Keratinocyte (primary cell): ENCODE results near the gene ZCRB1.

ENCODE experiments used
- CTCF ChIP-seq, 3 experiments: IDR thresholded peaks in 1 of 3; conservative IDR thresholded peaks in 1 of 3; optimal IDR thresholded peaks in 1 of 3; 2 replicates in 2 of 3; 3 replicates in 1 of 3; pipeline versions ENCODE3 to v1.5.1; 2011; ENCODE audit warnings: low read length in 3 of 3, mild to moderate bottlenecking in 3 of 3, moderate library complexity in 2 of 3, control low read depth in 1 of 3, inconsistent platforms in 1 of 3; ENCODE audit not compliant: insufficient read depth in 2 of 3; ENCODE audit errors: extremely low read depth in 1 of 3
- EZH2 ChIP-seq: IDR thresholded peaks from one replicate; pipeline ENCODE4 v1.6.1; 2012; ENCODE audit warnings: inconsistent platforms, mild to moderate bottlenecking, low read length, moderate library complexity

GRCh38 chr12:42362647-42363260, 36.9 kb upstream of the ZCRB1 start:
- TF ChIP-seq CTCF (optimal IDR thresholded peaks at IDR 0.05 in 1 of 3, IDR thresholded peaks at IDR 0.05 in 1 of 3, conservative IDR thresholded peaks at IDR 0.05 in 1 of 3; ENCODE audit: extremely low read depth in 1 of 3, insufficient read depth in 2 of 3, low read length in 3 of 3) (no peak), EZH2 (no peak)
